Measurements from ENCODE around the gene TTLL9.

TTLL9 gene

GRCh38 chr20:31845300-31845863 is 25.1 kb upstream of the TTLL9 start, which contains the start of gene FOXS1:
Gene FOXS1, minus strand, starts transcription at chr20:31845604. Its CDS starts 62 bp downstream, at chr20:31845542.
- H3K4ac ChIP-seq (ENCODE audit: low read depth, low read length): no peak within 1 kb of the TSS
- no peaks in the 10 kb centered on the region for H3K79me2 ChIP-seq (ENCODE audit: control insufficient read depth, insufficient read depth, low read length, poor library complexity)
- peaks cover 2% of the 10 kb centered on the region for H3K9me3 ChIP-seq (ENCODE audit: insufficient read depth, low read depth, low read length)
- peaks cover 2% of the 10 kb centered on the region for H3K27me3 ChIP-seq (ENCODE audit: insufficient read depth, low read length)
- H3K27ac ChIP-seq (ENCODE audit: low read depth, low read length): no peak within 1 kb of the TSS
- H3K14ac ChIP-seq (ENCODE audit: low read length): no peak within 1 kb of the TSS
- no peak within 1 kb of the TSS for H4K12ac ChIP-seq (ENCODE audit: low read depth, low read length)
- no peaks in the 10 kb centered on the region for H3K79me1 ChIP-seq (ENCODE audit: low read length)
- no peak for DNase-seq
- H3K23ac ChIP-seq (ENCODE audit: low read length): no peak within 1 kb of the TSS
- H2BK5ac ChIP-seq (ENCODE audit: low read depth, low read length, poor library complexity): no peak within 1 kb of the TSS
- H2BK120ac ChIP-seq (ENCODE audit: insufficient read depth, low read length, poor library complexity): no peak within 1 kb of the TSS
- no peak within 1 kb of the TSS for H3K9ac ChIP-seq (ENCODE audit: low read length)
- H3K4me3 ChIP-seq (ENCODE audit: low read depth, low read length): no peak within 1 kb of the TSS
- H3K4me1 ChIP-seq (ENCODE audit: control insufficient read depth in 1 of 2, insufficient read depth in 2 of 2, low read length in 2 of 2): peaks cover 9 to 21% of the 10 kb centered on the region in 2 experiments
- H3K18ac ChIP-seq (ENCODE audit: low read length): no peak within 1 kb of the TSS
- no peaks in the 10 kb centered on the region for H3K36me3 ChIP-seq (ENCODE audit: control insufficient read depth in 1 of 2, insufficient read depth in 2 of 2, low read length in 2 of 2)
- H2AFZ ChIP-seq (ENCODE audit: insufficient read depth, low read length, poor library complexity): no peak within 1 kb of the TSS
- WGBS (ENCODE audit: extremely low coverage, insufficient coverage, insufficient read length): no CpG with 5 or more reads among the region's 21 CpGs
- no peak within 1 kb of the TSS for H3K4me2 ChIP-seq (ENCODE audit: low read length)
- no peak within 1 kb of the TSS for H4K91ac ChIP-seq (ENCODE audit: low read depth, low read length)
- H4K8ac ChIP-seq (ENCODE audit: low read depth, low read length): no peak within 1 kb of the TSS
- no peak within 1 kb of the TSS for H2AK5ac ChIP-seq (ENCODE audit: low read length)
- no peak within 1 kb of the TSS for H2BK12ac ChIP-seq (ENCODE audit: low read length)

DNA sequence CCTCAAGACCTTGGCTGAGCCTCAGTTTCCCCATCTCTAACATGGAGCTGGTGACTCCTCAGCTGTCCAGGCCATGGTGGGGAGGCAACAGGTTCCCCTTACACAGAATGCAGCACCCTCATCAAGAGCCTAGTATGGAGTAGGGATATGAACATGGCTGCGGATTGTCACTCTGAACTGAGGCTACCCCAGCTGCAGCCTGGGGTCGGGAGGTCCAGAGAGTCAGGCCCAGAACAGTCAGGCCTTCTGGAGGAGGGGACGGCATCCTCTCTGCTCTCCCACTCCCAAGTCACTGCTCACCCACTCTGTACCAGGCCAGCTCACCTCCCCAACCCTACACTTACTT is 23.7 kb upstream of the TTLL9 start:
- no peak overlapping the region for H3K27ac ChIP-seq (ENCODE audit: low read depth, low read length)
- no peak overlapping the region for H4K8ac ChIP-seq (ENCODE audit: low read depth, low read length)
- no peak overlapping the region for H3K4ac ChIP-seq (ENCODE audit: low read depth, low read length)
- peaks cover 9 to 19% of the 10 kb centered on the region in 2 experiments for H3K4me1 ChIP-seq (ENCODE audit: control insufficient read depth in 1 of 2, insufficient read depth in 2 of 2, low read length in 2 of 2)
- no peak overlapping the region for H3K9ac ChIP-seq (ENCODE audit: low read length)
- H3K4me2 ChIP-seq (ENCODE audit: low read length): no peak overlapping the region
- H3K18ac ChIP-seq (ENCODE audit: low read length): no peak overlapping the region
- no peaks in the 10 kb centered on the region for H3K79me1 ChIP-seq (ENCODE audit: low read length)
- DNase-seq: no peak
- WGBS (ENCODE audit: extremely low coverage, insufficient coverage, insufficient read length): no CpG with 5 or more reads among the region's 3 CpGs
- H3K9me3 ChIP-seq (ENCODE audit: insufficient read depth, low read depth, low read length): peaks cover 2% of the 10 kb centered on the region
- H2AK5ac ChIP-seq (ENCODE audit: low read length): no peak overlapping the region
- no peak overlapping the region for H2BK5ac ChIP-seq (ENCODE audit: low read depth, low read length, poor library complexity)
- H2BK12ac ChIP-seq (ENCODE audit: low read length): no peak overlapping the region
- H3K4me3 ChIP-seq (ENCODE audit: low read depth, low read length): no peak overlapping the region
- H3K23ac ChIP-seq (ENCODE audit: low read length): no peak overlapping the region
- H3K27me3 ChIP-seq (ENCODE audit: insufficient read depth, low read length): peaks cover 2% of the 10 kb centered on the region
- H2AFZ ChIP-seq (ENCODE audit: insufficient read depth, low read length, poor library complexity): no peak overlapping the region
- no peaks in the 10 kb centered on the region for H3K79me2 ChIP-seq (ENCODE audit: control insufficient read depth, insufficient read depth, low read length, poor library complexity)
- H4K12ac ChIP-seq (ENCODE audit: low read depth, low read length): no peak overlapping the region
- H3K14ac ChIP-seq (ENCODE audit: low read length): no peak overlapping the region
- no peak overlapping the region for H2BK120ac ChIP-seq (ENCODE audit: insufficient read depth, low read length, poor library complexity)
- no peaks in the 10 kb centered on the region for H3K36me3 ChIP-seq (ENCODE audit: control insufficient read depth in 1 of 2, insufficient read depth in 2 of 2, low read length in 2 of 2)
- H4K91ac ChIP-seq (ENCODE audit: low read depth, low read length): no peak overlapping the region

GRCh38 chr20:31848088-31848999 is 22.1 kb upstream of the TTLL9 start:
- Histone ChIP-seq H2BK120ac (ENCODE audit: insufficient read depth, low read length, poor library complexity) (no peak overlapping the region), H4K91ac (ENCODE audit: low read depth, low read length) (no peak overlapping the region), H4K12ac (ENCODE audit: low read depth, low read length) (no peak overlapping the region), H2BK12ac (ENCODE audit: low read length) (no peak overlapping the region), H3K79me1 (ENCODE audit: low read length) (no peaks in the 10 kb centered on the region), H3K23ac (ENCODE audit: low read length) (no peak overlapping the region), H3K9ac (ENCODE audit: low read length) (no peak overlapping the region), H3K27me3 (ENCODE audit: insufficient read depth, low read length) (peaks cover 2% of the 10 kb centered on the region), H3K4me3 (ENCODE audit: low read depth, low read length) (no peak overlapping the region), H3K14ac (ENCODE audit: low read length) (no peak overlapping the region), H3K36me3 (ENCODE audit: control insufficient read depth in 1 of 2, insufficient read depth in 2 of 2, low read length in 2 of 2) (no peaks in the 10 kb centered on the region), H2BK5ac (ENCODE audit: low read depth, low read length, poor library complexity) (no peak overlapping the region), H2AFZ (ENCODE audit: insufficient read depth, low read length, poor library complexity) (no peak overlapping the region), H3K79me2 (ENCODE audit: control insufficient read depth, insufficient read depth, low read length, poor library complexity) (no peaks in the 10 kb centered on the region), H3K4ac (ENCODE audit: low read depth, low read length) (no peak overlapping the region), H2AK5ac (ENCODE audit: low read length) (no peak overlapping the region), H3K18ac (ENCODE audit: low read length) (no peak overlapping the region), H3K27ac (ENCODE audit: low read depth, low read length) (no peak overlapping the region), H3K4me2 (ENCODE audit: low read length) (no peak overlapping the region), H3K4me1 (ENCODE audit: control insufficient read depth in 1 of 2, insufficient read depth in 2 of 2, low read length in 2 of 2) (peaks cover 2 to 3% of the 10 kb centered on the region in 2 experiments), H4K8ac (ENCODE audit: low read depth, low read length) (no peak overlapping the region), H3K9me3 (ENCODE audit: insufficient read depth, low read depth, low read length) (peaks cover 2% of the 10 kb centered on the region)
- DNase-seq: no peak
- WGBS (ENCODE audit: extremely low coverage, insufficient coverage, insufficient read length): no CpG with 5 or more reads among the region's 32 CpGs

DNA sequence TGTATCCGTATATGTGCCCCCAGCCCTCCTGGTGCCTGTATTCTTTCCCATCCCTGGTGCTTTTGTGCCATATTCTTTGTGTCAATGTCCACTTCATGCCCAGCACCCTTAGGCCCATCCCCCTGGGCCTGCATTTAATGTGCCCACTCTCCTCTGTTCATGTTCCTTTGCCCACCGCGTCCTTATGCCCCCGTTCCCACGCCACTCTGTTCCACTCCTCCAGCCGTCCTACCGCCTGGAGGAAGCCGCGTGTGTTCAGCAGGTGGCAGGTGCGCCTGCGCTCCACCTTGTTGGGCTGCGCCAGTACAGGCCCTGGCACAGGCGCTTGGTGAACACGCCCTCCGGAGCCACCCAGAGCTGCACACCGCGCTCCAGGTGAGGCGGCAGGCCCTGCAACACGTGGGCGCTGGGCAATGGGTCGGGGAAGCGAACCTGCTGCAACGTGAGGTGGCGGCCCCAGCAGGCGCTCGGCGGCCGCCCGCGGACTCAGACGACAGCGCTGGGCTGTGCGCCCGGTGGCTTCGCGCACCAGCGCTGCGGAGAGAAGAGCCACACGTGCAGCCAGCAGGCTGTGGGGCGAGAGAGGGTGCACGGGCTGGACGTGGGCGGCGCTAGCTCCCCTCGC is 21.0 kb upstream of the TTLL9 start:
- peaks cover 2% of the 10 kb centered on the region for H3K9me3 ChIP-seq (ENCODE audit: insufficient read depth, low read depth, low read length)
- H3K4me3 ChIP-seq (ENCODE audit: low read depth, low read length): no peak overlapping the region
- no peak overlapping the region for H3K4ac ChIP-seq (ENCODE audit: low read depth, low read length)
- H3K14ac ChIP-seq (ENCODE audit: low read length): no peak overlapping the region
- no peak overlapping the region for H3K9ac ChIP-seq (ENCODE audit: low read length)
- WGBS (ENCODE audit: extremely low coverage, insufficient coverage, insufficient read length): no CpG with 5 or more reads among the region's 45 CpGs
- no peak overlapping the region for H3K4me2 ChIP-seq (ENCODE audit: low read length)
- no peak overlapping the region for H2AFZ ChIP-seq (ENCODE audit: insufficient read depth, low read length, poor library complexity)
- H2BK120ac ChIP-seq (ENCODE audit: insufficient read depth, low read length, poor library complexity): no peak overlapping the region
- H2BK12ac ChIP-seq (ENCODE audit: low read length): no peak overlapping the region
- peaks cover 0 to 2% of the 10 kb centered on the region in 2 experiments for H3K4me1 ChIP-seq (ENCODE audit: control insufficient read depth in 1 of 2, insufficient read depth in 2 of 2, low read length in 2 of 2)
- no peaks in the 10 kb centered on the region for H3K79me1 ChIP-seq (ENCODE audit: low read length)
- DNase-seq: no peak
- H3K36me3 ChIP-seq (ENCODE audit: control insufficient read depth in 1 of 2, insufficient read depth in 2 of 2, low read length in 2 of 2): no peaks in the 10 kb centered on the region
- H3K79me2 ChIP-seq (ENCODE audit: control insufficient read depth, insufficient read depth, low read length, poor library complexity): no peaks in the 10 kb centered on the region
- peaks cover 2% of the 10 kb centered on the region for H3K27me3 ChIP-seq (ENCODE audit: insufficient read depth, low read length)
- no peak overlapping the region for H4K8ac ChIP-seq (ENCODE audit: low read depth, low read length)
- H3K23ac ChIP-seq (ENCODE audit: low read length): no peak overlapping the region
- H3K18ac ChIP-seq (ENCODE audit: low read length): no peak overlapping the region
- H3K27ac ChIP-seq (ENCODE audit: low read depth, low read length): no peak overlapping the region
- H2BK5ac ChIP-seq (ENCODE audit: low read depth, low read length, poor library complexity): no peak overlapping the region
- H4K12ac ChIP-seq (ENCODE audit: low read depth, low read length): no peak overlapping the region
- no peak overlapping the region for H4K91ac ChIP-seq (ENCODE audit: low read depth, low read length)
- no peak overlapping the region for H2AK5ac ChIP-seq (ENCODE audit: low read length)
